Left forelimb (tissue), 1 donor: ENCODE measurements around the gene MAGED4.
"Not testable (repeated sequence)": the region's sequence is repeated elsewhere in the genome, so short reads cannot be mapped to it uniquely, and the experiment has no call there.

Experiments used
- DNase-seq: peaks from one replicate; pipeline ENCODE4 v3.0.0-alpha.2; 2018; ENCODE audit warnings: low spot score

Gene MAGED4, protein sequence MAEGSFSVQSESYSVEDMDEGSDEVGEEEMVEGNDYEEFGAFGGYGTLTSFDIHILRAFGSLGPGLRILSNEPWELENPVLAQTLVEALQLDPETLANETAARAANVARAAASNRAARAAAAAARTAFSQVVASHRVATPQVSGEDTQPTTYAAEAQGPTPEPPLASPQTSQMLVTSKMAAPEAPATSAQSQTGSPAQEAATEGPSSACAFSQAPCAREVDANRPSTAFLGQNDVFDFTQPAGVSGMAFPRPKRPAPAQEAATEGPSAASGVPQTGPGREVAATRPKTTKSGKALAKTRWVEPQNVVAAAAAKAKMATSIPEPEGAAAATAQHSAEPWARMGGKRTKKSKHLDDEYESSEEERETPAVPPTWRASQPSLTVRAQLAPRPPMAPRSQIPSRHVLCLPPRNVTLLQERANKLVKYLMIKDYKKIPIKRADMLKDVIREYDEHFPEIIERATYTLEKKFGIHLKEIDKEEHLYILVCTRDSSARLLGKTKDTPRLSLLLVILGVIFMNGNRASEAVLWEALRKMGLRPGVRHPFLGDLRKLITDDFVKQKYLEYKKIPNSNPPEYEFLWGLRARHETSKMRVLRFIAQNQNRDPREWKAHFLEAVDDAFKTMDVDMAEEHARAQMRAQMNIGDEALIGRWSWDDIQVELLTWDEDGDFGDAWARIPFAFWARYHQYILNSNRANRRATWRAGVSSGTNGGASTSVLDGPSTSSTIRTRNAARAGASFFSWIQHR

DNA sequence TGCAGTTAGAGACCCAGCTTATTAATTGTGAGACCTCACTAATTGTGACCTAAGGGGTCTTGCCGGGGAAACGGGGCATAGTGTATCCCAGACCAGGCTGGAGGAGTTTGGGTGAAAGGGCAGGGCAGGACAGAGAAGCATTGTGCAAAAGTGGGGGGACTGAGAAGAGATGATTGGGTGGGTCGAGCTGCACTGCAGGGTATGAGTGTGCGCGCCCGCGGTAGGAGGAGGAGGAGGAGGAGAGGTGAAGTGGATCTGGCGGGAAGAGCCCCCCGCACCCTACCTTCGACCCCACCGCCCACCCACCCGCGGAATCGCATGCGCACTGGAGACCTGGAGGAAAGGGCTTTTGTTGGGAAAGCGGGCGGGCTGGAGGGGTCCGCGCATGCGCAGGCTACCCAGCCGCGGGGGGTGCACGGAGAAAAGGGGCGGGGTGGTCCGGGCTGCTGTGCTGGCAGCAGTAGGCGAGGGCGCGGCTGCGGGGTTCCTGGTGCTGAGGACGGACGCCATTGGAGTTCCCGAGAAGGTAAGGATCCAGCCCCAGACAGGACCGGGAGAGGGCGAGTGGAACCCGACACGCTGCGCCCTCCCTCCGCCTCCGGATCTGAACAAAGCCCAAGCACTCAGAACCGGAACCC, at the start of gene MAGED4:
MAGED4 (plus strand) TSS at position 449 of the 638 bp plus-strand sequence. CDS start 1,035 bp downstream, outside the sequence.
- DNase-seq = not testable (repeated sequence)

- no peak for DNase-seq
These were observed 45.7 kb upstream of the MAGED4 start for GRCh38 chrX:52138830-52139544.

GRCh38 chrX:52139545-52139895, 45.2 kb upstream of the MAGED4 start:
- DNase-seq = no peak

GRCh38 chrX:52140020-52140419, 44.7 kb upstream of the MAGED4 start:
- DNase-seq = no peak

DNA sequence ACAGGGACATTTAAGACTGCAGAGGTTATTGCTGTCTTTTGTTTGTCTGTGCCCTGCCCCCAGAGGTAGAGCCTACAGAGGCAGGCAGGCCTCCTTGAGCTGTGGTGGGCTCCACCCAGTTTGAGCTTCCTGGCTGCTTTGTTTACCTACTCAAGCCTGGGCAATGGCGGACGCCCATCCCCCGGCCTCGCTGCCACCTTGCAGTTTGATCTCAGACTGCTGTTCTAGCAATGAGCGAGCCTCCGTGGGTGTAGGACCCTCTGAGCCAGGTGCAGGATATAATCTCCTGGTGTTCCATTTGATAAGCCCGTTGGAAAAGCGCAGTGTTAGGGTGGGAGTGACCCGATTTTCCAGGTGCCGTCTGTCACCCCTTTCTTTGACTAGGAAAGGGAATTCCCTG, 34.0 kb upstream of the MAGED4 start:
- DNase-seq = not testable (repeated sequence)

DNA sequence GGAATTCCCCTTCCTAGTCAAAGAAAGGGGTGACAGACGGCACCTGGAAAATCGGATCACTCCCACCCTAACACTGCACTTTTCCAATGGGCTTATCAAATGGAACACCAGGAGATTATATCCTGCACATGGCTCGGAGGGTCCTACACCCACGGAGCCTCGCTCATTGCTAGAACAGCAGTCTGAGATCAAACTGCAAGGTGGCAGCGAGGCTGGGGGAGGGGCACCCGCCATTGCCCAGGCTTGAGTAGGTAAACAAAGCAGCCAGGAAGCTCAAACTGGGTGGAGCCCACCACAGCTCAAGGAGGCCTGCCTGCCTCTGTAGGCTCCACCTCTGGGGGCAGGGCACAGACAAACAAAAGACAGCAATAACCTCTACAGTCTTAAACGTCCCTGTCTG, 24.5 kb upstream of the MAGED4 start:
- not testable (repeated sequence) for DNase-seq

GRCh38 chrX:52166840-52167239, 17.8 kb upstream of the MAGED4 start:
- no peak for DNase-seq

DNA sequence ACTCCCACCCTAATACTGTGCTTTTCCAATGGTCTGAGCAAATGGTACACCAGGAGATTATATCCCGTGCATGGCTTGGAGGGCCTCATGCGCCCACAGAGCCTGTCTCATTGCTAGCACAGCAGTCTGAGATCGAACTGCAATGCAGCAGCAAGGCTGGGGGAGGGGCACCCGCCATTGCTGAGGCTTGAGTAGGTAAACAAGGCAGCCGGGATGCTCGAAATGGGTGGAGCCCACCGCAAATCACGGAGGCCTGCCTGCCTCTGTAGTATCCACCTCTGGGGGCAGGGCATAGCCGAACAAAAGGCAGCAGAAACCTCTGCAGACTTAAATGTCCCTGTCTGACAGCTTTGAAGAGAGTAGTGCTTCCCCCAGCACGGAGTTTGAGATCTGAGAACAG, 13.6 kb upstream of the MAGED4 start:
- not testable (repeated sequence) for DNase-seq

GRCh38 chrX:52185078-52185453, 378 bp downstream of the MAGED4 start:
- DNase-seq = not testable (repeated sequence)

- DNase-seq = not testable (repeated sequence)
These were observed 26.7 kb downstream of the MAGED4 start for GRCh38 chrX:52211405-52211804.

- no peak for DNase-seq
These were observed 28.6 kb downstream of the MAGED4 start for GRCh38 chrX:52213276-52213675.

DNA sequence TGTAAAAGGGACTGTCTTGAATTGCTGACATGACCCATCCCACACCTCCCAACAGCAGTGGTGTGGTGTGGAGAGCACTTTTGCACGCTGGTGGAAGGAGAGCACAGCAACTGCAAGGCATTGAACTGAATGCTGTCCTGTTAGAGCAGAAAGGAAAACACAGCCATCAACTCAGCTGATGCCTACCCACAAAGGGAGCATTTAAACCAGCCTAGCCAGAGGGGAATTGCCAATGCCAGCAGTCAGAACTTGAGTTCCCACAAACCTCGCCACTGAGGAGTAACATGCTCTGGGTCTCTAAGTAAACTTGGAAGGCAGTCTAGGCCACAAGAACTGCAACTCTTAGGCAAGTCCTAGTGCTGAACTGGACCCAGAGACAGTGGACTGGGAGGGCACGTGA, 31.9 kb downstream of the MAGED4 start:
- DNase-seq = no peak

DNA sequence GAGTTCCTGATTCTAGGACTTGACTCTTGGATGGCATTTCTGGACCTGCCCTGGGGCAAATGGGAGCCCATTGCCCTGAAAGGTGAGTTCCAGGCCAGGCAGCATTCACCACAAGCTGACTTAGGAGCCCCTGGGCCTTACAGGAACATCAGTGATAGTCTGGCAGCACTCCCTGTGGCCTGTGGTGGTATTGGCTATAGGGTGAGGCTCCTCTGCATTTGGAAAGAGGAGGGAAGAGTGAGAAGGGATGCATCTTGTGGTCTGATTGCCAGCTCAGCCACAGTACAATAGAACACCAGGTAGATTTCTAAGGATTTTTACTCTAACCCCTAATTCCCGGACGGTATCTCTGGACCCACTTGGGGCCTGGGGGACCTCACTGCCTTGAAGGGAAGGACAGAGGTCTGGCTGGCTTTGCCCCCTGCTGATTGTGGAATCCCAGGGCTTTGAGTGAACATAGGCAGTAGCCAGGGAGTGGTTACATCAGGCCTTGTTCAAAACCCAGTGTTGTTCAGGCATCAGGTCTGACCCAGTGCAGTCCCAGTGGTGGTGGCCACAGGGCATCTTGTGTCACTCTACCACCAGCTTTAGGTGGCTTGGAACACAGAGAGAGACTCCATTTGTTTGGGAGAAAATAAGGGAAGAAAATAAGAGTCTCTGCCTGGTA, 32.9 kb downstream of the MAGED4 start:
- no peak for DNase-seq

DNA sequence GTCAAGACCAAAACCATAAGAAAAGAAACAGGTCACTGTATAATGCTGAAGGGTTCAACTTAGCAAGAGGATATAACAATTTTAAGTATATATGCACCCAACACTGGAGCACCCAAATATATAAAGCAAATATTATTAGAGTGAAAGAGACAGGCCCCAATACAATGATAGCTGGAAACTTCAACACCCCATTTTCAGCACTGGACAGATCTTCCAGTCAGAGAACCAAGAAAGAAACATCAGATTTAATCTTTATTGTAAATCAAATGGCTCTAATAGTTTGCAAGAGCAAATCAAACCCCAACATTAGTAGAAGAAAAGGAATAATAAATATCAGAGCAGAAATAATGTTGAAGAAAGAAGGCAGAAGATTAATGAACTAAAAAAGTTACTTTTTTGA, 36.2 kb downstream of the MAGED4 start:
- no peak for DNase-seq
